HG03432 (cell line): Measurements from ENCODE around the gene VEZT.
A peak's percentile ranks its signal among the peaks of the same experiment; 100 is the strongest.
"Not testable (repeated sequence)": the region's sequence is repeated elsewhere in the genome, so short reads cannot be mapped to it uniquely, and the experiment has no call there.

ENCODE experiments used
- ATAC-seq: cut with Tn5 transposase; IDR thresholded peaks from one replicate; pipeline ENCODE4 v1.9.1; 2021; ENCODE audit warnings: mild to moderate bottlenecking, moderate library complexity; ENCODE audit not compliant: unreplicated experiment

VEZT gene

GRCh38 chr12:95217377-95218149 lies at the start of gene VEZT, which contains the start of gene FGD6:
TSS of gene VEZT (plus strand) at chr12:95217807. CDS start at chr12:95217851, 44 bp downstream.
TSS of gene FGD6 (minus strand) at chr12:95217467. CDS start at chr12:95217240, 227 bp downstream.
- ATAC-seq: peak; percentile 92

- no peak for ATAC-seq
Observed at GRCh38 chr12:95168746-95169145, 48.9 kb upstream of the VEZT start.

- ATAC-seq: no peak
Observed at GRCh38 chr12:95169368-95169767, 48.2 kb upstream of the VEZT start.

DNA sequence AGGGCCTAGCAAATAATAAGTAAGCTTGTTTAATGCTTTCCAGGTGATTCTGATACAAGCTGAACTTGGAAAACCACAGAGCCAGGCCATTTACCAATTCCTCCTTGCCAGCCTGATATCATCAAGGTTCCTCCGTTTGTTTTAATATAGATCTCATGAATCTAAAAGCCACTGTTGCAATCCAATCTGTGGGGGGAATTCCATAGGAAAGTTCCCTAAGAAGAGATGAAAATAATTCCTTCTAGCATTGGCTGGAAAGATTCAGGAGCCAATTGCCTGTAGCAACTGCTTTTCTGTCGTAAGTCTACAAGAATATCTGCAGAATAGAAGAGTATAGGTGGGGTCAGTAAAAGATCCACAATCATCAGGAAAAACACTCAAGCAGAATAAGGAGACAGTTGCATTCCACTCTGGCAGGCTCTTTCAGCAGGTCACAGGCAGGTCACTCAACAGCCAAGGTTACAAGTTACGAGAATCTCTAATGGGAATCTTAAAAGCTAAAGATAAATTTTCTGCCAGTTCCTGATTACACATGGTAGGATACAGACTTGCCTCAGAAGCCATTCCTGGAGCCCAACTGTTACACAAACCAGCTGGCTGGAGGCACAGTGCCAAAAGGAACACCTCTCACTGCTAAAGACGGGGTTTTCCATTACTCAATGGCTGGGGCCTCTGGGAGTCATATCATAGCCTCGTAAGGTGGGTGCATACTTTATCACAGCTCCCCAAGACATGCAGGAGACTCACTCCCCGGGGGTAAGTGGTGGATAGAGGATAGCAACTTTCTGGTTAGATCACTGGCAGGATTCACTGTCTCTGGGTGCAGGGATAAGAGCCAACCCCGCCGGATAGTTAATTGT lies 44.0 kb upstream of the VEZT start:
- no peak for ATAC-seq

DNA sequence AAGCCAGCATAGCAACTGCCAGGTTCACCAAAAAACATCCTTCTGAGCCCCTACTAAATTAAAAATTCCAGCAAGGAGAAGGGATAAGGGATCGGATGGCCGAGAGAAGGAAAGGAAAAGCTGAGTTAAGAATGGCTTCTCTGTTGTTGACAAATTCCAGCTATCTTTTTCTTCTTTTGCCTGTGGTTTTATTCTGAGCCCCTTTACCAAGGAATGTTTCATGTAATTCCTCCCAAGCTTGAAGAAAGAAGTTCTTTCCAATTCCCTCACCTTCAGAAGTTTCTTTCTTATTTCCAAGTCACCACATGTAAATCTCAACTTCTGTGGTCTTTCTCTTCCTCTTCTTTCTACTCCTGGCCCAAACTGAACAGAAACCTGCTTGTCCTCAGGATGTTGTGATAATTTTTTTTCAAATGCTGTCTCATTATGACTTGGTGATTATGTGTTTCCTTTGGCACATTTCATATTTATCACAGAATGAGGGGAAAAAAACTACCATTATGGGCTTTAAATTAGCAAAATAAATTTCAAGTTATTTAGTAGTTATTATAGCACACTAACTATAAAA lies 40.3 kb upstream of the VEZT start:
- ATAC-seq: no peak

GRCh38 chr12:95178136-95178535 lies 39.5 kb upstream of the VEZT start:
- no peak for ATAC-seq

DNA sequence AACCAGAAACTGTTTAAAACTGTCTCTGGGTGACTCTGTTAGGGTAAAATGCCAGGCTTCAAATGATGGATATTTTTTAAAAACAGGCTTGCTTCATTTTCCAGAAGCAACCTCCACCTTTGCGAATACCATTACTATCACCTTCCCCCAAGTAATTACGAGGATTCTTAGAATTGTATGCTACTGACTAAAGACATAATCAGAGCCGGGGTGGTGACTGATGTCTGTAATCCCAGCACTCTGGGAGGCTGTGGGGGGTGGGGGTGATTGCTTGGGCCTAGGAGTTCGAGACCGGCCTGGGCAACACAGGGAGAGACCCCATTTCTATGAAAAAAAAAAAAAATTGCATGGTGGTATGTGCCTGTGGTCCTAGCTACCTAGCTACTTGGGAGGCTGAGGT lies 38.6 kb upstream of the VEZT start:
- ATAC-seq: no peak

GRCh38 chr12:95181103-95181502 lies 36.5 kb upstream of the VEZT start:
- no peak for ATAC-seq

DNA sequence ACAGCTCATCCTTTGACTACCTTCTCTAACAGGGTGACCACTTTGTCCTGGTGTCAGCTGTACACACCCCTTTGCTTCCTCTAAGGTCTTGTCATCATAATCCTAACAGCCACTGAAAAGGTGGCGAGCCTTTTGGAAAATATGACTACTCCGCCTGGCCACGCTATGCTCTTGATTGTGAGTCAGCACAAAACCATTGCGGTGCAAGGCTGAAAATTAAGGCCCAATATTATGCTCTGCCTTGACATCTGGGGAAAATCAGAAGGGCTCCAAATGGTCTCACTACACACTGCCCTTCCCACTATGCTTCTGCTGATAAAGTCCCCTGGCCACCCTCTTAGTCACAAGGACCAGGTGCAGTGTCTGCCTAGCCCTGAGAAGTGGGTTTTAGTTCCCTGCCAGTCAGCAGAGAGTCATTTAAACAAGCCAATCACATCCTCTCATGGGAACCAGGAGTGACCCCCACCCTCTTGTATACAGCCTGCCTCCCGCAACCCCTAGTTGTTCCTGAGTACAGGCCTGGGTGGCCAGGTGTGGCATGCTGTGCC lies 34.7 kb upstream of the VEZT start:
- no peak for ATAC-seq

GRCh38 chr12:95184121-95184520 lies 33.5 kb upstream of the VEZT start:
- no peak for ATAC-seq

DNA sequence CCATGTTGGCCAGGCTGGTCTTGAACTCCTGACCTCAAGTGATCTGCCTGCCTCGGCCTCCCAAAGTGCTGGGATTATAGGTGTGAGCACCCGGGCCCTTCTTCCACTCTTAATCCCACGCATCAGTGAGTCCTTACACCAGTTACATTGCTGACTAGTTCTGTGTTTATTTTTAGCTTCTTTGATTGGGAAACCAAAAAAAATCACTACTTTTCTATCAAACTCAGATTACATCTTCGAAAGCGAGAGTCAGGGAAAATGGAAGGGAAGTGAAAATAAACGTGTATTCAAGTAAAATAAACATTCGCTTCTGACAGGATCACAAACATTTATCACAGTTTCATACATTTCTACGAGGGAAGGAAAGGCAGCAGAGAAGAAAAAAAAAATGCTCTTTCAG lies 32.5 kb upstream of the VEZT start:
- ATAC-seq: no peak

- ATAC-seq: no peak
Observed at GRCh38 chr12:95185854-95186253, 31.8 kb upstream of the VEZT start.

DNA sequence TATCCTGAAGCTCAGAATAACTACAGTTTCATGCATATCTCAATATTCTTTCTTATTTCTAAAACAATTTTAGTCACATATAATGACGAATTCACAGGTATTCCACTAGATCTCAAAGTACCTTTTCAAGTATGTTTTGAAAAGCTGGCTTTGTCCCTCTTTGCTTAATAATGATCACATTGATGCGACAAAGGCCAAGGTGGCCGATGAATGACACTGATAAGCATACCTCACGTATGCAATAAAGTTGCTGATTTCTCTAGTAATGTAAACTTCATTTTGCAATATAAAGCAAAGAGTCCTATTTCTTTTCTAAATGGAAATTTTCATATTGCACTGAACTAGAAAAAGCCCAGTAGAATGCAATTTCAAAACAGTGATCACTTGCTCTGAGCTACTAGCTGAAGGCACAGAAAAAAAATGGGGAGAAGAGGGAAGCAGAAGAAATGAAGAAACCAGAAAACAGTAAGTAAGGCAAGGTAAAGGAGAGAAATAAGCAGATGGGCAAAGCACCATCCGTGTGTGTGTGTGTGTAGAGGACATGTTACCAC lies 29.7 kb upstream of the VEZT start:
- no peak for ATAC-seq

DNA sequence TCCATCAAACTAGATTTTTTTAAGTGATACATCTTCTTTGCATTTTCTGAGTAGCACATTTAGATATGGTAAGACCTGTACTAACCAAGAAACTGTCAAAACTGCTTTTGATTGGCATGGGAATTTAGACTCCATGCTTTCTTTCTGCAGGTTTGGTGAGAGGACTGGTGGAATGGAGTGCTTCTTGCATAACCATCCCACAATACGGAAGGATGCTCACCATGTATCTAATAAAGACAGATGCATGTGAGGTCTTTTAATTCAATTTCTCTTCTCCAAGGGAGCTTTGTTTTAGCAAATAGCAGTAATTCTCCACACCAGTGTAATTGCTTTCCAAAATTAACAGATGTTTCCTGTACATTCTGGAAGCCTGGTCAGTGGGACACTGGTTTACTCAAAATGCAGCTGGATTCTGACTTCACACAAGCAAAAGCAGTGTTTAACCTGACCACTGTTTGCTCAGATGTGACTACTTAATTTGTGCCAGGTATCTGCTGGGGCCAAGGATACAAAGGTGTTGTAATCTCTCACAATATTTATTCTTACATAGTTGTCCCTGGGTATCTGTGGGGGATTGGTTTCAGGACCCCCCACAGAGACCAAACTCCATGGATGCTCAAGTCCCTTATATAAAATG lies 26.4 kb upstream of the VEZT start:
- ATAC-seq: no peak

GRCh38 chr12:95192271-95192670 lies 25.3 kb upstream of the VEZT start:
- ATAC-seq: no peak

GRCh38 chr12:95193139-95193538 lies 24.5 kb upstream of the VEZT start:
- ATAC-seq: no peak

GRCh38 chr12:95195122-95195521 lies 22.5 kb upstream of the VEZT start:
- ATAC-seq: no peak

DNA sequence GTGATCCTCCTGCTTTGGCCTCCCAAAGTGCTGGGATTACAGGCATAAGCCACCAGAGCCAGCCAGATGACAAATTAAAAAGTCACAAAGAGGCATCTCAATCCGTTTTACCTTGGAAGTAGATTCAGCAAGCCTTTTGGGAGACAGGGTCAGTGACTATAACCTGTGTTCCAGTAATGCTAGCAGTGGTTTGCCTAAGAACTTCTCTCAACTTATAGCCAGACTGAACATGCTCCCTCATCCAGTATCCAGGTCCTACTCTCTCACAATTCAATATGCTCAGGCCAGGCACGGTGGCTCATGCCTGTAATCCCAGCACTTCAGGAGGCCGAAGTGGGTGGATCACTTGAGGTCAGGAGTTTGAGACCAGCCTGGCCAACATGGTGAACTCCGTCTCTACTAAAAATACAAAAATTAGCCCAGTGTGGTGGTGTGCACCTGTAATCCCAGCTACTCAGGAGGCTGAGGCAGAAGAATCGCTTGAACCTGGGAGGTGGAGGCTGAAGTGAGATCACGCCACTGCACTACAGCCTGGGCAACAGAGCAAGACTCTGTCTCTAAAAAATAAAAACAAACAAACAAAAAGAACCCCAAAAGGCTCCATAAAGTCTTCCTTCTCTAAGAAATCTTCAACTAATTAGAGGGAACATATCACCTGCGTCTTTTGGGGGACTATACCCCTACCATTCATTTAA lies 20.6 kb upstream of the VEZT start:
- not testable (repeated sequence) for ATAC-seq

DNA sequence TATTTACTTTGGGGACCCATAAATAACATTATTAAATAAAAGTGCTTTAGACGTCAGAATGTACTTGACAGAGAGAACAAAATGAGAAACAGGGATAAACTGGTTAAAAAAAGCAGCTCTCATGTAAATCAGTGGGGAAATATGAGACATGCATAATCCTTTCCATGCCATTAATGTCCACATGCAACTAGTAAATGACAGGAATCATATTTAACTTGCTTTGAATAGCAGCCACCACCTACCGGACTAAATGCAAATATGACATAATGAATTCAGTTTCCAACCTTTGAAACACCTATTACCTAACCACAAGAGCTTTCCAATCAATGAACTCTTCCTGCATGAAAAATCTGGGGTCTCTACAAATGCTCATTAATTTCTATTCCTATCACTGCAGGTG lies 20.0 kb upstream of the VEZT start:
- ATAC-seq: no peak

GRCh38 chr12:95198914-95199313 lies 18.7 kb upstream of the VEZT start:
- ATAC-seq: peak; percentile 53
